ENCODE data around the gene PLOD3. TPM values are rescaled to one million over a fixed set of nuclear protein-coding genes. Genes with fewer than 3 reads are reported as not detected.
A peak's percentile ranks its signal among the peaks of the same experiment; 100 is the strongest.
"Not testable (repeated sequence)": the region's sequence is repeated elsewhere in the genome, so short reads cannot be mapped to it uniquely, and the experiment has no call there.

PLOD3 gene
- 10 to 100 TPM; 41.7 to 54.5 (median 45.0) TPM for total RNA-seq
- total RNA-seq (2013): 23.7 TPM

GRCh38 chr7:101217388-101218235 lies at the start of gene PLOD3, which contains the start of gene ZNHIT1:
TSS of gene PLOD3 (minus strand) at chr7:101217581. CDS start at chr7:101217274, 307 bp downstream.
TSS of gene ZNHIT1 (plus strand) at chr7:101218165. CDS start at chr7:101218196, 31 bp downstream.
- intact Hi-C loops (cut with micrococcal nuclease): loop anchor here (1.0 kb wide), 1 partner anchor 27 kb away; no protein-coding TSS in a partner anchor
- H3K9me3 ChIP-seq (ENCODE audit: control insufficient read depth, insufficient read depth, low read length): no peaks in the 10 kb centered on the region
- DNase-seq (peak; percentile 94 to 100), ATAC-seq (peak; percentile 76 to 84 (median 82))
- no peak for TF ChIP-seq CTCF (IDR thresholded peaks at IDR 0.05)
- H3K36me3 Mint-ChIP-seq: no peaks in the 10 kb centered on the region
- H3K36me3 ChIP-seq (ENCODE audit: control insufficient read depth, insufficient read depth, low read length): peaks cover 7% of the 10 kb centered on the region
- H3K4me1 ChIP-seq (ENCODE audit: control insufficient read depth, insufficient read depth, low read length): peaks cover 25% of the 10 kb centered on the region
- peaks cover 39 to 57% of the 10 kb centered on the region in 2 donors for H3K4me1 Mint-ChIP-seq
- H3K27me3 Mint-ChIP-seq (ENCODE audit: low read depth in 2 of 2): no peaks in the 10 kb centered on the region
- peak within 1 kb of the TSS; percentile 94 to 97 for H3K27ac Mint-ChIP-seq
- H3K4me3 ChIP-seq (ENCODE audit: low read length): peak within 1 kb of the TSS; percentile 81
- H3K27ac ChIP-seq (ENCODE audit: low read length): peak within 1 kb of the TSS; percentile 82
- under 1% methylated on average over 57 of the region's 57 CpGs for WGBS (ENCODE audit: insufficient coverage)
- H3K4me3 Mint-ChIP-seq: peak within 1 kb of the TSS; percentile 96
- no peaks in the 10 kb centered on the region for H3K9me3 Mint-ChIP-seq
- H3K27me3 ChIP-seq (ENCODE audit: control insufficient read depth, insufficient read depth, low read length): no peaks in the 10 kb centered on the region

- Histone ChIP-seq H3K9me3 (ENCODE audit: control insufficient read depth, insufficient read depth, low read length) (no peaks in the 10 kb centered on the region), H3K27ac (ENCODE audit: low read length) (no peak overlapping the region), H3K36me3 (ENCODE audit: control insufficient read depth, insufficient read depth, low read length) (no peaks in the 10 kb centered on the region), H3K4me1 (ENCODE audit: control insufficient read depth, insufficient read depth, low read length) (no peaks in the 10 kb centered on the region), H3K27me3 (ENCODE audit: control insufficient read depth, insufficient read depth, low read length) (no peaks in the 10 kb centered on the region), H3K4me3 (ENCODE audit: low read length) (no peak overlapping the region)
- H3K36me3 Mint-ChIP-seq: no peaks in the 10 kb centered on the region
- H3K9me3 Mint-ChIP-seq: no peaks in the 10 kb centered on the region
- peaks cover 4 to 14% of the 10 kb centered on the region in 2 donors for H3K27me3 Mint-ChIP-seq (ENCODE audit: low read depth in 2 of 2)
- no peaks in the 10 kb centered on the region for H3K4me1 Mint-ChIP-seq
- no peak for TF ChIP-seq CTCF (IDR thresholded peaks at IDR 0.05)
- intact Hi-C loops (cut with micrococcal nuclease): no loop called here
- no peak overlapping the region for H3K4me3 Mint-ChIP-seq
- DNase-seq: no peak
- 65% methylated on average over 17 of the region's 17 CpGs for WGBS (ENCODE audit: insufficient coverage)
- ATAC-seq: no peak
- no peak overlapping the region for H3K27ac Mint-ChIP-seq
These were observed 48.5 kb upstream of the PLOD3 start for GRCh38 chr7:101265622-101266516.

GRCh38 chr7:101264102-101264706 lies 46.8 kb upstream of the PLOD3 start:
- H3K4me3 Mint-ChIP-seq; H3K9me3 ChIP-seq (ENCODE audit: control insufficient read depth, insufficient read depth, low read length); H3K4me1 ChIP-seq (ENCODE audit: control insufficient read depth, insufficient read depth, low read length); intact Hi-C loops (cut with micrococcal nuclease); DNase-seq; H3K27me3 ChIP-seq (ENCODE audit: control insufficient read depth, insufficient read depth, low read length); H3K4me3 ChIP-seq (ENCODE audit: low read length); ATAC-seq; H3K9me3 Mint-ChIP-seq; H3K4me1 Mint-ChIP-seq; H3K36me3 ChIP-seq (ENCODE audit: control insufficient read depth, insufficient read depth, low read length); H3K36me3 Mint-ChIP-seq; H3K27ac Mint-ChIP-seq; H3K27ac ChIP-seq (ENCODE audit: low read length): not testable (repeated sequence)
- 68% methylated on average over 6 of the region's 6 CpGs for WGBS (ENCODE audit: insufficient coverage)
- peaks cover 4 to 14% of the 10 kb centered on the region in 2 donors for H3K27me3 Mint-ChIP-seq (ENCODE audit: low read depth in 2 of 2)
